Heart left ventricle (tissue), 16 donors: Measurements from ENCODE around the gene NIPAL3. TPM values are rescaled to one million over a fixed set of nuclear protein-coding genes. Genes with fewer than 3 reads are reported as not detected.

Experiments
- ATAC-seq, 4 donors: fragments of 200-7000 bp; cut with Tn5 transposase; one replicate each; pipeline ENCODE4 v1.9.1; 2020 to 2022; ENCODE audit warnings: moderate library complexity in 4 of 4, mild to moderate bottlenecking in 3 of 4, moderate number of reproducible peaks in 1 of 4
- DNase-seq, 5 donors: peaks; one replicate each; pipeline ENCODE4 v3.0.0-alpha.2; 2020
- H3K27ac ChIP-seq, 12 donors: fragments of 200-600 bp; sonication (generic) in 4 of 12; one replicate each; pipeline versions ENCODE4 v1.5.0 to v1.8.0; 2016 to 2022; ENCODE audit warnings: mild to moderate bottlenecking in 2 of 12
- H3K27me3 ChIP-seq, 9 donors: fragments of 200-600 bp; sonication (generic) in 2 of 9; one replicate each; pipeline versions ENCODE4 v1.5.1 to v1.8.0; 2016 to 2022; ENCODE audit warnings: mild to moderate bottlenecking in 3 of 9
- H3K36me3 ChIP-seq, 9 donors: fragments of 200-600 bp; sonication (generic) in 2 of 9; one replicate each; pipeline versions ENCODE4 v1.5.0 to v1.8.0; 2018 to 2022; ENCODE audit warnings: mild to moderate bottlenecking in 2 of 9
- H3K4me1 ChIP-seq, 12 donors: fragments of 200-600 bp; sonication (generic) in 4 of 12; one replicate each; pipeline versions ENCODE4 v1.5.0 to v1.8.0; 2016 to 2022; ENCODE audit warnings: mild to moderate bottlenecking in 3 of 12
- H3K4me3 ChIP-seq, 12 donors: fragments of 200-600 bp; sonication (generic) in 4 of 12; one replicate each; pipeline versions ENCODE4 v1.5.0 to v1.8.0; 2017 to 2022; ENCODE audit warnings: mild to moderate bottlenecking in 9 of 12, moderate library complexity in 4 of 12
- H3K9me3 ChIP-seq, 12 donors: fragments of 200-600 bp; sonication (generic) in 4 of 12; one replicate each; pipeline versions ENCODE4 v1.5.0 to v1.8.0; 2016 to 2022; ENCODE audit warnings: mild to moderate bottlenecking in 1 of 12
- CTCF ChIP-seq, 12 donors: fragments of 200-600 bp; sonication (generic) in 4 of 12; IDR thresholded peaks; one replicate each; pipeline versions ENCODE4 v1.5.0 to v1.8.0; 2018 to 2022; ENCODE audit warnings: antibody characterized with exemption in 12 of 12, mild to moderate bottlenecking in 5 of 12
- POLR2A ChIP-seq, 2 donors: fragments of 450-650 bp; IDR thresholded peaks; one replicate each; pipeline ENCODE4 v1.6.1; 2017; ENCODE audit warnings: antibody characterized with exemption in 2 of 2, mild to moderate bottlenecking in 2 of 2, moderate library complexity in 2 of 2
- WGBS, 4 donors: extraction: QIAGEN DNeasy Blood & Tissue Kit in 2 of 4; methylation state at CpG; one replicate each; pipeline versions ENCODE4 v1.1.5 to v1.1.7; 2013 to 2018; 5-methylcytosine and 5-hydroxymethylcytosine counted together
- intact Hi-C, 10 donors: fragments of 100-400 bp; cut with DNase I; formaldehyde crosslinking; loops; one replicate each; pipeline versions ENCODE4 v1.11.1 to v1.14.2; 2022
- polyA plus RNA-seq, 2 donors: library from polyadenylated mRNA; stranded (reverse); fragments of 200-250 nt; gene quantifications; one replicate each; pipeline ENCODE4 v1.2.3, GENCODE V29; 2013
- total RNA-seq, 9 donors: library from RNA; depleted of rRNA in 2 of 9; stranded (reverse); fragments of >200 nt in 2 of 9; fragmentation: NEBNext Ultra II Directional in 3 of 9; extraction: Animal tissue kit (Norgen Biotek cat#: 25700) in 3 of 9; gene quantifications; one replicate each; pipeline versions ENCODE4 v1.1.0 to v1.2.4, GENCODE V29; 2016 to 2023
- donor health status: ischemic (EF 13 %, LVEDD 7.1; RV severe dilation, severe dysfunction).
- donor health status: healthy with polysubstance abuse.
- donor health status: DM: no; HTN: yes; CAD: no.
- donor health status: DM: no; HTN: no; CAD: no.
- donor health status: ischemic (EF 25% LVEDD 6.9; RV normal size, moderate dysfunction).
- donor health status: ischemic (EF 25% LVEDD 5.7; RV mildly dilated, moderate dysfunction).
- donor health status: healthy.
- donor health status: DM: yes; HTN: yes; CAD: no.
- donor health status: ischemic (EF 35%, LVEDD 5.7; RV mildly dilated, moderate dysfunction).
- donor health status: nonischemic (EF 11% LVEDD 7.7; RV severe dilation, severe dysfunction).
- donor health status: DM: yes; HTN: yes; CAD: no.
- donor health status: PGD.
- donor health status: ischemic (EF 29% LVEDD 5.4; RV normal size, mild dysfunction).
- donor health status: nonischemic (EF 23%, LVEDD 6.1; RV moderate dilation, normal function).

The NIPAL3 gene
- total and polyA plus RNA-seq, 11 donors, result 9.8 to 48.3 (median 27.8) TPM

GRCh38 chr1:24465638-24466037, 50.0 kb downstream of the NIPAL3 start:
- Histone ChIP-seq H3K36me3 (peaks cover 0 to 39% (median 18%) of the 10 kb centered on the region in 9 donors), H3K27ac (no peak overlapping the region), H3K9me3 (no peaks in the 10 kb centered on the region), H3K4me3 (no peak overlapping the region), H3K4me1 (no peaks in the 10 kb centered on the region), H3K27me3 (no peaks in the 10 kb centered on the region)
- DNase-seq, result no peak
- intact Hi-C loops, result no loop called here
- ATAC-seq, result no peak
- TF ChIP-seq CTCF (IDR thresholded peaks at IDR 0.05), result no peak
- TF ChIP-seq POLR2A (IDR thresholded peaks at IDR 0.05), result no peak
- WGBS, 4 donors, result 93 to 100% (median 95%) methylated on average over 2 of the region's 2 CpGs

- Histone ChIP-seq H3K27ac (no peak overlapping the region), H3K36me3 (peaks cover 0 to 29% (median 14%) of the 10 kb centered on the region in 9 donors), H3K4me1 (no peaks in the 10 kb centered on the region), H3K27me3 (no peaks in the 10 kb centered on the region), H3K9me3 (no peaks in the 10 kb centered on the region), H3K4me3 (no peak overlapping the region)
- WGBS, 4 donors, result 77 to 86% (median 83%) methylated on average over 11 of the region's 11 CpGs
- intact Hi-C loops, result no loop called here
- TF ChIP-seq CTCF (IDR thresholded peaks at IDR 0.05), result no peak
- no peak for TF ChIP-seq POLR2A (IDR thresholded peaks at IDR 0.05)
- DNase-seq, result no peak
- no peak for ATAC-seq
These were observed 53.2 kb downstream of the NIPAL3 start for GRCh38 chr1:24468685-24469316.

DNA sequence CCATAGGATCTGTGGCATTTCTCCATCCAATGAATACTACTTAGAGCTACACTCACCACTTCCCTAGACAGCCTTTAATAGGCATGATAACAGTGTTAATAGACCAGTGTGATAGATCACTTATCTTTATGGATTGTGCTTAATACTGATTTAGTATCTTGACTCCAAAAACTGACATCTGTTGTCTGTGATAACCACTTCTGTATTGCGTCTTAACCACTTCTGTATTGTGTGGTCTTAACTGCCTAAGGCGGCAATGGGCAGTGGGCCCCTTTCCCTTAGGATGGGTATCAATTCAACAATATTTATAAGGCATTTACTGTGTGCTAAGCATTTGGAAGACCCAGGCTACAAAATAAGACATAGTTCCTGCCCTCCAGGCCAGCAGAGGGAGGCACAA, 55.0 kb downstream of the NIPAL3 start:
- Histone ChIP-seq H3K4me3 (no peak overlapping the region), H3K4me1 (no peaks in the 10 kb centered on the region), H3K27ac (no peak overlapping the region), H3K9me3 (no peaks in the 10 kb centered on the region), H3K27me3 (no peaks in the 10 kb centered on the region), H3K36me3 (peaks cover 0 to 15% (median 5%) of the 10 kb centered on the region in 9 donors)
- ATAC-seq (no peak), DNase-seq (no peak)
- intact Hi-C loops, result no loop called here
- TF ChIP-seq POLR2A (IDR thresholded peaks at IDR 0.05), result no peak
- TF ChIP-seq CTCF (IDR thresholded peaks at IDR 0.05), result no peak
- 91 to 99% (median 93%) methylated on average over 2 of the region's 2 CpGs for WGBS, 4 donors

DNA sequence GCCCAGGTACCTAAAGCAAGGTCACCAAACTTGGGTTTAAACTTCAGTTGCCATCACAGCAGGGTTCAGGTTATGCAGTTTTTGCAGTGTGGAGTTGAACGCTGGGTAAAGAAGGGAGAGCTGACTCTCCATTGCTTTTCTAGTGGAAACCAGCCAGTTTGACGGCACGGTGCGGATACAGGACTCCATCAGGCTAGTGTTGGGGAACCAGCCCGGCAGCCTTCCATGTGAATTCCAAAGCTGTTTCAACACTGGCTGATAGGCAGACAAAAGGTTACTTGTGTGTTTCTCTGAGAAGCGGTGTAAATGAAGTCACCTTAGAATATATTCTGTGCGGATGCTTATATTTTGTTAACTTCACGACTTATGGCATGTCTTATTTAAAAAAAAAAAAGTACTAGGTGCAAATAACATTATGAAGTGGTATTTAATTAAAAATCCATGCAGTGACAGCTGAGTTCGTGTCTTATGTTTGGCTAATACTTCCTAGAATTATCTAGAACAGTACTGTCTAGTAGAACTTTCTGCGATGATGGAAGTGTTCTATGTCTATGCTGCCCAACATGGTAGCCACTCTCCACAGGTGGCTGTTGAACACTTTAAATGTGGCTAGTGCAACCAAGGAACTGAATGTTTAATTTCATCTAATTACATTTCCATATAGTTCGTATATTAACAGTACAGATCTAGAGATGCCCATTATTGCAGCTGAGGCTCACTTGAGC, 57.1 kb downstream of the NIPAL3 start:
- H3K4me3 ChIP-seq, result no peak overlapping the region
- TF ChIP-seq CTCF (IDR thresholded peaks at IDR 0.05) (no peak), POLR2A (IDR thresholded peaks at IDR 0.05) (no peak)

More for the DNA sequence above, 57.1 kb downstream of the NIPAL3 start:
- 78 to 88% (median 82%) methylated on average over 11 of the region's 11 CpGs for WGBS, 4 donors
- Histone ChIP-seq H3K27ac (no peak overlapping the region), H3K27me3 (no peaks in the 10 kb centered on the region), H3K4me1 (no peaks in the 10 kb centered on the region), H3K9me3 (no peaks in the 10 kb centered on the region), H3K36me3 (peaks cover 0 to 3% (median 0%) of the 10 kb centered on the region in 9 donors)
- ATAC-seq, result no peak
- intact Hi-C loops, result no loop called here
- no peak for DNase-seq
